ENCODE results near the gene SPACA5B. TPM values are rescaled to one million over a fixed set of nuclear protein-coding genes. Genes with fewer than 3 reads are reported as not detected.
"Not testable (repeated sequence)": the region's sequence is repeated elsewhere in the genome, so short reads cannot be mapped to it uniquely, and the experiment has no call there.

The SPACA5B gene
- total and polyA plus RNA-seq, 9 donors = not detected

DNA sequence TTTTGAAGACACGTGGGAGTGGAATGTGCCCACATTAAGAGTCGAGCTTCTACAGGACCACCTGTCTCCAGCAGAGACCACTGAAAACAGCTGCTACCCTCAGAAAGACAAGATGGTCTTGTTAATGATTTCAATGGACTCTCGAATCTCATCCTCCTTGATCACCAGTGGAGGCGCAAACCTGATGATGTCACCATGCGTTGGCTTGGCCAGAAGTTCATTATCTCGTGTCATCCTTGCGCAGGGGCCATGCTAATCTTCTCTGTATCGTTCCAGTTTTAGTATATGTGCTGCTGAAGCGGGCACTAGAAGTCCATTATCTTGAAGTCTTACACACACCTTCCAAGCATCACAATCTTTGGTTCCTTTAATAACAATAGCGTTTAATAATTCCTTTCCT, 23.3 kb downstream of the SPACA5B start:
- no peaks in the 10 kb centered on the region for H3K36me3 ChIP-seq
- H3K9me3 ChIP-seq = no peaks in the 10 kb centered on the region
- H3K27me3 ChIP-seq = no peaks in the 10 kb centered on the region
- TF ChIP-seq, protein P1, sequence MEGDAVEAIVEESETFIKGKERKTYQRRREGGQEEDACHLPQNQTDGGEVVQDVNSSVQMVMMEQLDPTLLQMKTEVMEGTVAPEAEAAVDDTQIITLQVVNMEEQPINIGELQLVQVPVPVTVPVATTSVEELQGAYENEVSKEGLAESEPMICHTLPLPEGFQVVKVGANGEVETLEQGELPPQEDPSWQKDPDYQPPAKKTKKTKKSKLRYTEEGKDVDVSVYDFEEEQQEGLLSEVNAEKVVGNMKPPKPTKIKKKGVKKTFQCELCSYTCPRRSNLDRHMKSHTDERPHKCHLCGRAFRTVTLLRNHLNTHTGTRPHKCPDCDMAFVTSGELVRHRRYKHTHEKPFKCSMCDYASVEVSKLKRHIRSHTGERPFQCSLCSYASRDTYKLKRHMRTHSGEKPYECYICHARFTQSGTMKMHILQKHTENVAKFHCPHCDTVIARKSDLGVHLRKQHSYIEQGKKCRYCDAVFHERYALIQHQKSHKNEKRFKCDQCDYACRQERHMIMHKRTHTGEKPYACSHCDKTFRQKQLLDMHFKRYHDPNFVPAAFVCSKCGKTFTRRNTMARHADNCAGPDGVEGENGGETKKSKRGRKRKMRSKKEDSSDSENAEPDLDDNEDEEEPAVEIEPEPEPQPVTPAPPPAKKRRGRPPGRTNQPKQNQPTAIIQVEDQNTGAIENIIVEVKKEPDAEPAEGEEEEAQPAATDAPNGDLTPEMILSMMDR (IDR thresholded peaks at IDR 0.05) = no peak
- TF ChIP-seq POLR2A (IDR thresholded peaks at IDR 0.05) (no peak), EP300 (IDR thresholded peaks at IDR 0.05) (no peak)
- WGBS, 3 donors = 75 to 79% (median 76%) methylated on average over 10 of the region's 10 CpGs
- H3K4me1 ChIP-seq (ENCODE audit: insufficient read depth) = no peaks in the 10 kb centered on the region
- no peak overlapping the region for H3K27ac ChIP-seq
- intact Hi-C loops (cut with DNase I) = no loop called here
- no peak overlapping the region for H3K4me3 ChIP-seq
- no peak for DNase-seq

DNA sequence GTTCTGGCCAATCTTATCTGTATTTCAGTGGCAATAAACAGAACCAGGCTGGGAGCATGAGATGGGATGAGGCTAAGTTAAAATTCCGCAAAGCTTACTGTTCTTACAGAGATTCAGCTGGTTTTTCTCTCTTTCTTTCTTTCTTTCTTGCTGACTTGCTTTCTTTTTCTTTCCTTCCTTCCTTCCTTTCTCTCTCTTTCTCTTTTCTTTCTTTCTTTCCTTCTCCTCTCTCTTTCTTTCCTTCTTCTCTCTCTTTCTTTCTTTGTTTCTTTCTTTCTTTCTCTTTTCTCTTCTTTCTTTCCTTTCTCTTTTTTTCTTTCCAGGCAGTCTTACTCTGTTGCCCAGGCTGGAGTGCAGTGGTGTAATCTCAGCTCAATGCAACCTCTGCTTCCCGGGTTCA, 24.4 kb downstream of the SPACA5B start:
- 73 to 83% (median 79%) methylated on average over 2 of the region's 2 CpGs for WGBS, 3 donors
- DNase-seq = no peak
- H3K4me3 ChIP-seq = no peak overlapping the region
- H3K9me3 ChIP-seq = no peaks in the 10 kb centered on the region
- H3K27me3 ChIP-seq = no peaks in the 10 kb centered on the region
- no peaks in the 10 kb centered on the region for H3K36me3 ChIP-seq
- no peaks in the 10 kb centered on the region for H3K4me1 ChIP-seq (ENCODE audit: insufficient read depth)
- TF ChIP-seq POLR2A (IDR thresholded peaks at IDR 0.05) (no peak), EP300 (IDR thresholded peaks at IDR 0.05) (no peak)
- TF ChIP-seq, protein P1 (IDR thresholded peaks at IDR 0.05) = no peak
- intact Hi-C loops (cut with DNase I) = no loop called here
- H3K27ac ChIP-seq = no peak overlapping the region

DNA sequence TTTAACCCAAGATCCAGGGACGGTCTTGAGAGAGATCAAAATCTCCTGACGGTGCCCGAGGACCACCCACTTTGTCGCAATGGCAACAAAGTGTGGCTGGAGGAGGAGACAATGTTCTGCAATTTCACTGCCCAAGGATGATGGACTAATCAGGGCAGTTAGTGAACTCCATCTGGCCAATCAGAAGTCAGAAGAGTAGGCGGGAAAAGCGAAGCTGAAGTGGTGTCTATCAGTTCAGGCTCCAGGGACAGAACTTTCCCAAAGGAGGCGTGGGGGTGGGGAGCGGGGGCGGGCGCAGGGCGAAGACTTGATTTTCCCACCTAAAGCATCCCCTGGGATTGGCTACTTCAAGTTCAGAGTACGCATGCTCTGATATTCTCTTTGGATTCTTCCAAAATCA, 25.6 kb downstream of the SPACA5B start:
- Histone ChIP-seq H3K27me3 (no peaks in the 10 kb centered on the region), H3K36me3 (no peaks in the 10 kb centered on the region), H3K9me3 (no peaks in the 10 kb centered on the region), H3K27ac (no peak overlapping the region), H3K4me1 (ENCODE audit: insufficient read depth) (no peaks in the 10 kb centered on the region), H3K4me3 (no peak overlapping the region)
- DNase-seq = no peak
- intact Hi-C loops (cut with DNase I) = no loop called here
- TF ChIP-seq EP300 (IDR thresholded peaks at IDR 0.05) (no peak), POLR2A (IDR thresholded peaks at IDR 0.05) (no peak)
- TF ChIP-seq, protein P1 (IDR thresholded peaks at IDR 0.05) = no peak
- 84 to 87% (median 87%) methylated on average over 12 of the region's 12 CpGs for WGBS, 3 donors

DNA sequence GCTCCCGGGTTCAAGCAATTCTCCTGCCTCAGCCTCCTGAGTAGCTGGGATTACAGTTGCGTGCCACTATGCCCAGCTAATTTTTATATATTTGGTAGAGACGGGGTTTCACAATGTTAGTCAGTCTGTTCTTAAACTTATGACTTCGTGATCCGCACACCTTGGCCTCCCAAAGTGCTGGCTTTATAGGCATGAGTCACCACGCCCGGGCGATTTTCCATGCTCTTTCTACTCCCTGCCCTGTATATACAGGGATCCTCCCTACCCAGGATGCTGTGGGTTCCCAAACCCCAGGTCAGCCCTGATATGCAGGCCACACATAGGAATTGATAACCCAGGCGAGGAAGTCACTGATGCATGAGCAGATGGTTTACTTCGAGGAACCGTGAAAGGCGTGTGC, 34.8 kb downstream of the SPACA5B start:
- WGBS, 3 donors = 75 to 84% (median 81%) methylated on average over 12 of the region's 12 CpGs
- no peaks in the 10 kb centered on the region for H3K9me3 ChIP-seq

DNA sequence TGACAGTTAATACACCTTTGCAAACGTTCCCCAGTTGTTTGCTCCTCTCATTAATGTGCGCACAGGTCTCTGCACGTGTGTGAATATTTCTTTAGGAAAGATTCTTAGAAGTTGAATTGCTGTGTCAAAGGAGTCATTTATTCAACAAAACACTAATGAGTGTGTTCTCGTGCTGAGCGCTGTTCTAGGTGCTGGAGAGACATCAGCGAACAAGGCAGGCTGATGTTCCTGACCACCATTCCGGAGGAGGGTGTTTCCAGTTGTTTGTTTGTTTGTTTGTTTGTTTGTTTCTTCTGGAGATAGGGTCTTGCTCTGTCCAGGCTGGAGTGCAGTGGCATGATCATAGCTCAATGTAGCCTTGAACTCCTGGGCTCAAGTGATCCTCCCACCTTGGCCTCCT, 35.9 kb downstream of the SPACA5B start:
- not testable (repeated sequence) for H3K4me1 ChIP-seq (ENCODE audit: insufficient read depth)

More for the DNA sequence above, 34.8 kb downstream of the SPACA5B start:
- no peak overlapping the region for H3K27ac ChIP-seq
- no peak for TF ChIP-seq EP300 (IDR thresholded peaks at IDR 0.05)
- no peak for TF ChIP-seq POLR2A (IDR thresholded peaks at IDR 0.05)
- no peaks in the 10 kb centered on the region for H3K36me3 ChIP-seq
- H3K27me3 ChIP-seq = no peaks in the 10 kb centered on the region
- intact Hi-C loops (cut with DNase I) = no loop called here
- no peak for DNase-seq
- no peak overlapping the region for H3K4me3 ChIP-seq
- no peaks in the 10 kb centered on the region for H3K4me1 ChIP-seq (ENCODE audit: insufficient read depth)

DNA sequence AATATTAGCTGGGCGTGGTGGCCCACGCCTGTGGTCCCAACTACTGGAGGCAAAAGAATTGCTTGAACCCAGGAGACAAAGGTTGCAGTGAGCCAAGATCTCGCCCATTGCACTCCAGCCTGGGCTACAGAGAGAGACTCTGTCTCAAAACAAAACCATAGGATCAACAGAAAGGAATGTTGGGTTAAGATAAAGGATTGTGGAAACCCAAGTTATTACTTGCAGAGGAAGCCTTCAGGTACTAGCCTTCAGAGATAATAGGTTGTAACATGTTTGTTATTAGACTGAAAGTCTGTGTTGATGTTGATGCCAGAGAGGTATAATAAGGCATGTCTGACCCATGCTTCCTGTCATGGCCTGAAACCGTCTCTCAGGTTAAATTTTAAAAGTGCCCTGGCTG, 49.3 kb downstream of the SPACA5B start:
- 65 to 76% (median 67%) methylated on average over 4 of the region's 4 CpGs for WGBS, 3 donors
- Histone ChIP-seq H3K4me1 (ENCODE audit: insufficient read depth) (no peaks in the 10 kb centered on the region), H3K4me3 (no peak overlapping the region), H3K27me3 (no peaks in the 10 kb centered on the region), H3K9me3 (no peaks in the 10 kb centered on the region), H3K27ac (no peak overlapping the region), H3K36me3 (no peaks in the 10 kb centered on the region)
- TF ChIP-seq, protein P1 (IDR thresholded peaks at IDR 0.05) = no peak
- TF ChIP-seq POLR2A (IDR thresholded peaks at IDR 0.05) (no peak), EP300 (IDR thresholded peaks at IDR 0.05) (no peak)
- DNase-seq = no peak
- intact Hi-C loops (cut with DNase I) = no loop called here

More for the DNA sequence above, 35.9 kb downstream of the SPACA5B start:
- H3K9me3 ChIP-seq; intact Hi-C loops (cut with DNase I); H3K4me3 ChIP-seq; H3K36me3 ChIP-seq; DNase-seq; H3K27ac ChIP-seq; H3K27me3 ChIP-seq: not testable (repeated sequence)
- WGBS, 3 donors = 47 to 63% (median 61%) methylated on average over 7 of the region's 7 CpGs
